IMR-90 (cell line): Measurements from ENCODE around the gene HDAC10. TPM values are rescaled to one million over a fixed set of nuclear protein-coding genes. Genes with fewer than 3 reads are reported as not detected.

Experiments
- ATAC-seq: fragments of 200-7000 bp; cut with Tn5 transposase; 2 replicates; pipeline ENCODE4 v1.9.1; 2020; ENCODE audit warnings: low read depth, mild to moderate bottlenecking, moderate library complexity
- BruUV-seq: library from RNA; stranded (reverse); fragments of 400-500 nt; replicated peaks from 2 replicates; lab custom pipeline; 2021; lab: Mats Ljungman, UMichigan
- CTCF ChIA-PET: fragments of 300-600 bp; formaldehyde crosslinking; extraction: SDS; loops from one replicate; lab custom pipeline; 2021; ENCODE audit warnings: antibody characterized with exemption; lab: Yijun Ruan, JAX
- POLR2A ChIA-PET: fragments of 300-600 bp; sonication (Branson Sonifier 250); formaldehyde crosslinking; loops from one replicate; lab custom pipeline; 2022; ENCODE audit warnings: antibody characterized with exemption; ENCODE audit not compliant: unreplicated experiment; lab: Charles Lee
- DNase-seq: peaks from one replicate; pipeline ENCODE4 v3.0.0; 2013
- H2AFZ ChIP-seq: replicated peaks from 2 replicates; pipeline ENCODE3; 2013; ENCODE audit warnings: low read length, mild to moderate bottlenecking; ENCODE audit not compliant: poor library complexity
- H2AK5ac ChIP-seq: 2 replicates; pipeline ENCODE4 v1.6.1; 2013; ENCODE audit warnings: low read depth, low read length, inconsistent platforms
- H2AK9ac ChIP-seq: replicated peaks from 2 replicates; pipeline ENCODE3; 2013; ENCODE audit warnings: mild to moderate bottlenecking, low read depth, low read length, moderate library complexity; ENCODE audit not compliant: poor library complexity
- H2BK120ac ChIP-seq: 2 replicates; pipeline ENCODE4 v1.6.1; 2013; ENCODE audit warnings: low read depth, low read length, inconsistent platforms
- H2BK15ac ChIP-seq: 3 replicates; pipeline ENCODE4 v1.6.1; 2013; ENCODE audit warnings: low read depth, low read length, inconsistent platforms
- H2BK20ac ChIP-seq: 2 replicates; pipeline ENCODE4 v1.6.1; 2013; ENCODE audit warnings: low read depth, mild to moderate bottlenecking, inconsistent platforms, low read length, moderate library complexity
- H2BK5ac ChIP-seq: 2 replicates; pipeline ENCODE4 v1.6.1; 2013; ENCODE audit warnings: mild to moderate bottlenecking, low read depth, low read length, inconsistent platforms; ENCODE audit not compliant: poor library complexity, severe bottlenecking
- H3K14ac ChIP-seq: replicated peaks from 2 replicates; pipeline ENCODE4 v1.6.1; 2013; ENCODE audit warnings: low read depth, low read length, inconsistent platforms
- H3K18ac ChIP-seq: 2 replicates; pipeline ENCODE4 v1.6.1; 2013; ENCODE audit warnings: low read depth, low read length, control low read depth
- H3K23ac ChIP-seq: 2 replicates; pipeline ENCODE4 v1.6.1; 2013; ENCODE audit warnings: low read depth, low read length, inconsistent platforms
- H3K27ac ChIP-seq: 2 replicates; pipeline ENCODE4 v1.5.1; 2013; ENCODE audit warnings: mild to moderate bottlenecking, control low read depth, low read length; ENCODE audit not compliant: insufficient read depth
- H3K27me3 ChIP-seq: 2 replicates; pipeline ENCODE4 v1.6.1; 2013; ENCODE audit warnings: low read length; ENCODE audit not compliant: control insufficient read depth, insufficient read depth
- H3K36me3 ChIP-seq: 2 replicates; pipeline ENCODE4 v1.6.1; 2013; ENCODE audit warnings: low read length, mixed read lengths; ENCODE audit not compliant: control insufficient read depth, insufficient read depth
- H3K4ac ChIP-seq: 2 replicates; pipeline ENCODE4 v1.6.1; 2013; ENCODE audit warnings: low read depth, low read length, inconsistent platforms
- H3K4me1 ChIP-seq: 2 replicates; pipeline ENCODE4 v1.6.1; 2013; ENCODE audit warnings: low read length, mixed read lengths; ENCODE audit not compliant: control insufficient read depth, insufficient read depth
- H3K4me2 ChIP-seq: 2 replicates; pipeline ENCODE4 v1.6.1; 2013; ENCODE audit warnings: low read depth, mild to moderate bottlenecking, control low read depth, low read length, moderate library complexity
- H3K4me3 ChIP-seq: 2 replicates; pipeline ENCODE4 v1.5.1; 2013; ENCODE audit warnings: low read depth, mild to moderate bottlenecking, control low read depth, low read length, moderate library complexity; ENCODE audit not compliant: insufficient read depth
- H3K56ac ChIP-seq: 2 replicates; pipeline ENCODE4 v1.6.1; 2013; ENCODE audit warnings: low read length, inconsistent platforms; ENCODE audit not compliant: insufficient read depth; ENCODE audit errors: extremely low read depth
- H3K79me1 ChIP-seq, 2 experiments: 2 replicates each; pipeline ENCODE4 v1.6.1; 2013; ENCODE audit warnings: low read length in 2 of 2, inconsistent platforms in 1 of 2, low read depth in 1 of 2
- H3K9ac ChIP-seq: 2 replicates; pipeline ENCODE4 v1.6.1; 2013; ENCODE audit warnings: low read depth, low read length, control low read depth
- H3K9me1 ChIP-seq: 2 replicates; pipeline ENCODE4 v1.6.1; 2013; ENCODE audit warnings: low read length, inconsistent platforms; ENCODE audit not compliant: insufficient read depth
- H3K9me3 ChIP-seq: 2 replicates; pipeline ENCODE4 v1.6.1; 2013; ENCODE audit warnings: low read length; ENCODE audit not compliant: control insufficient read depth, insufficient read depth
- H4K20me1 ChIP-seq: 2 replicates; pipeline ENCODE4 v1.6.1; 2013; ENCODE audit warnings: low read length, inconsistent platforms; ENCODE audit not compliant: insufficient read depth
- H4K5ac ChIP-seq: 2 replicates; pipeline ENCODE4 v1.6.1; 2013; ENCODE audit warnings: mild to moderate bottlenecking, low read depth, low read length, control low read depth
- H4K8ac ChIP-seq, 2 experiments: 2 replicates each; pipeline ENCODE4 v1.6.1; 2013; ENCODE audit warnings: low read depth in 2 of 2, low read length in 2 of 2, control low read depth in 1 of 2, inconsistent platforms in 1 of 2
- H4K91ac ChIP-seq: 2 replicates; pipeline ENCODE4 v1.6.1; 2013; ENCODE audit warnings: low read depth, low read length, inconsistent platforms; ENCODE audit not compliant: insufficient read depth
- BHLHE40 ChIP-seq: fragments of 150-350 bp; IDR thresholded peaks from 2 replicates; pipeline ENCODE4 v1.6.1; 2016; ENCODE audit warnings: mild to moderate bottlenecking, low read depth, low read length
- CEBPB ChIP-seq: IDR thresholded peaks from 2 replicates; pipeline ENCODE4 v1.6.1; 2012; ENCODE audit warnings: low read depth, low read length, improper control_type of control experiment
- CHD1 ChIP-seq: IDR thresholded peaks from 2 replicates; pipeline ENCODE4 v1.6.1; 2012; ENCODE audit warnings: low read depth, low read length, improper control_type of control experiment
- CTCF ChIP-seq: conservative IDR thresholded peaks from 2 replicates; pipeline ENCODE4 v1.5.1; 2012; ENCODE audit warnings: mild to moderate bottlenecking, low read depth, low read length, improper control_type of control experiment
- ELK1 ChIP-seq: fragments of 150-350 bp; IDR thresholded peaks from 2 replicates; pipeline ENCODE4 v1.6.1; 2016; ENCODE audit warnings: low read depth, mild to moderate bottlenecking, low read length, moderate library complexity, borderline replicate concordance
- FOS ChIP-seq: fragments of 150-350 bp; IDR thresholded peaks from 2 replicates; pipeline ENCODE4 v1.6.1; 2016; ENCODE audit warnings: low read depth, low read length
- MAFK ChIP-seq: IDR thresholded peaks from 2 replicates; pipeline ENCODE4 v1.6.1; 2012; ENCODE audit warnings: low read depth, low read length, improper control_type of control experiment
- MAZ ChIP-seq: IDR thresholded peaks from 2 replicates; pipeline ENCODE4 v1.6.1; 2012; ENCODE audit warnings: low read depth, mild to moderate bottlenecking, low read length, improper control_type of control experiment, moderate library complexity, borderline replicate concordance
- MXI1 ChIP-seq: IDR thresholded peaks from 2 replicates; pipeline ENCODE4 v1.6.1; 2012; ENCODE audit warnings: low read depth, mild to moderate bottlenecking, low read length, moderate library complexity, borderline replicate concordance
- NFE2L2 ChIP-seq: fragments of 150-350 bp; IDR thresholded peaks from 2 replicates; pipeline ENCODE4 v1.6.1; 2016; ENCODE audit warnings: low read depth, mild to moderate bottlenecking, low read length
- POLR2A ChIP-seq: IDR thresholded peaks from 2 replicates; pipeline ENCODE4 v1.6.1; 2012; ENCODE audit warnings: mild to moderate bottlenecking, low read depth, low read length
- RAD21 ChIP-seq: IDR thresholded peaks from 2 replicates; pipeline ENCODE4 v1.6.1; 2012; ENCODE audit warnings: low read length, improper control_type of control experiment
- RFX5 ChIP-seq: IDR thresholded peaks from 2 replicates; pipeline ENCODE4 v1.8.0; 2012; ENCODE audit warnings: low read depth, mild to moderate bottlenecking, low read length, moderate library complexity
- SMC3 ChIP-seq: fragments of 150-350 bp; IDR thresholded peaks from 2 replicates; pipeline ENCODE4 v1.6.1; 2016; ENCODE audit warnings: low read depth, mild to moderate bottlenecking, antibody characterized with exemption, low read length, moderate library complexity
- USF2 ChIP-seq: fragments of 150-350 bp; IDR thresholded peaks from 2 replicates; pipeline ENCODE4 v1.6.1; 2017; ENCODE audit warnings: mild to moderate bottlenecking, antibody characterized with exemption, low read length, low read depth
- WGBS, 2 experiments: methylation state at CpG; one replicate each; pipeline versions ENCODE4 v1.1.5 to v1.1.7; 2013; ENCODE audit warnings: missing lambda C conversion rate in 2 of 2; ENCODE audit not compliant: insufficient read length in 1 of 2; ENCODE audit errors: extremely low coverage in 2 of 2; 5-methylcytosine and 5-hydroxymethylcytosine counted together
- dilution Hi-C: fragments of 300-500 bp; cut with HindIII; formaldehyde crosslinking; loops from one replicate; pipeline ENCODE4 v1.14.3; 2018; ENCODE audit warnings: low sequenced_read_pairs; ENCODE audit not compliant: unreplicated experiment
- in situ Hi-C: fragments of 300-500 bp; cut with MboI; formaldehyde crosslinking; loops from 3 replicates; pipeline ENCODE4 v1.14.3; 2019; ENCODE audit warnings: low sequenced_read_pairs, inconsistent platforms, mixed read lengths
- intact Hi-C: fragments of 100-400 bp; cut with micrococcal nuclease; formaldehyde crosslinking; loops from 2 replicates; pipeline ENCODE4 v1.10.0; 2022
- polyA plus RNA-seq, 3 experiments: library from polyadenylated mRNA; depleted of rRNA; stranded (reverse); fragments of >200 nt; gene quantifications; 2 replicates each; pipeline ENCODE4 v1.2.3, GENCODE V29; 2012; ENCODE audit warnings: low replicate concordance in 1 of 3
- total RNA-seq: library from RNA; depleted of rRNA; stranded (reverse); fragments of >200 nt; gene quantifications from 2 replicates; pipeline ENCODE4 v1.2.3, GENCODE V29; 2012

HDAC10 gene
- total and polyA plus RNA-seq, 2 of the 4 experiments (the other 2 are of a cell fraction) = 3.9 to 35.7 TPM

- Histone ChIP-seq H3K27me3 (no peaks in the 10 kb centered on the region), H2AK5ac (no peak overlapping the region), H4K91ac (no peak overlapping the region), H2BK20ac (no peak overlapping the region), H3K4ac (no peak overlapping the region), H3K23ac (no peak overlapping the region), H3K9me1 (peaks cover 1% of the 10 kb centered on the region), H2AFZ (peak overlapping the region; percentile 43), H3K18ac (no peak overlapping the region), H3K36me3 (peaks cover 61% of the 10 kb centered on the region), H3K4me3 (no peak overlapping the region), H3K14ac (no peak overlapping the region), H4K20me1 (peaks cover 87% of the 10 kb centered on the region), H2BK15ac (no peak overlapping the region), H4K8ac (no peak overlapping the region), H3K4me2 (no peak overlapping the region), H3K4me1 (peaks cover 20% of the 10 kb centered on the region), H3K27ac (no peak overlapping the region), H2AK9ac (peak overlapping the region; percentile 76), H3K79me1 (peaks cover 14 to 57% of the 10 kb centered on the region in 2 experiments; a peak in 3 of 4 replicates), H3K56ac (no peak overlapping the region), H4K5ac (no peak overlapping the region), H2BK5ac (no peak overlapping the region), H3K9me3 (no peaks in the 10 kb centered on the region), H2BK120ac (no peak overlapping the region), H3K9ac (no peak overlapping the region)
- intact Hi-C loops = no loop called here
- in situ Hi-C loops = no loop called here
- POLR2A ChIA-PET = no interaction called here
- dilution Hi-C loops = no loop called here
- BruUV-seq = no TSS peak
- 97% methylated on average over 41 of the region's 57 CpGs; no CpG with 5 or more reads in 1 of the 2 experiments for WGBS, 2 experiments
- CTCF ChIA-PET = no interaction called here
- DNase-seq = no peak
- no peak for ATAC-seq
- no peak for TF ChIP-seq POLR2A
- TF ChIP-seq BHLHE40 = no peak
- TF ChIP-seq MXI1 = no peak
- no peak for TF ChIP-seq RAD21
- TF ChIP-seq MAZ = no peak
- TF ChIP-seq SMC3 = no peak
- no peak for TF ChIP-seq CTCF
- no peak for TF ChIP-seq CHD1
- TF ChIP-seq RFX5 = no peak
- no peak for TF ChIP-seq ELK1
- no peak for TF ChIP-seq CEBPB
- no peak for TF ChIP-seq USF2
- TF ChIP-seq NFE2L2 = no peak
- no peak for TF ChIP-seq MAFK
- TF ChIP-seq FOS = no peak
Observed at GRCh38 chr22:50289151-50289941, 38.3 kb upstream of the HDAC10 start.
